DOHH2 (cell line): ENCODE data around the gene CFAP97D1.

Experiments used
- CTCF ChIP-seq: fragments of 200-600 bp; sonication (generic); IDR thresholded peaks from one replicate; pipeline ENCODE4 v1.5.1; 2014; ENCODE audit warnings: antibody characterized with exemption, mild to moderate bottlenecking, low read depth, low read length; ENCODE audit not compliant: poor library complexity, severe bottlenecking
- EZH2phosphoT487 ChIP-seq: fragments of 200-600 bp; sonication (generic); IDR thresholded peaks from 2 replicates; pipeline ENCODE4 v1.6.1; 2017; ENCODE audit warnings: borderline replicate concordance, mild to moderate bottlenecking, antibody characterized with exemption, low read length, moderate library complexity, mixed read lengths

- no peak for TF ChIP-seq CTCF
- TF ChIP-seq EZH2phosphoT487: no peak
Measured at GRCh38 chr17:43808076-43808475, 27.8 kb downstream of the CFAP97D1 start.
